Stomach (tissue), 9 donors: Measurements from ENCODE around the gene STX5. TPM values are rescaled to one million over a fixed set of nuclear protein-coding genes. Genes with fewer than 3 reads are reported as not detected.

ENCODE experiments used
- DNase-seq, 2 donors: peaks; one replicate each; pipeline versions ENCODE4 v3.0.0 to v3.0.0-alpha.2; 2013 to 2019
- H3K27ac ChIP-seq, 5 donors: fragments of 200-600 bp in 4 of 5; sonication (generic) in 4 of 5; one replicate each; pipeline ENCODE4 v1.5.1; 2013 to 2019; ENCODE audit warnings: mild to moderate bottlenecking in 1 of 5, moderate library complexity in 1 of 5
- H3K27me3 ChIP-seq, 3 donors: fragments of 200-600 bp; sonication (generic); one replicate each; pipeline ENCODE4 v1.5.1; 2017 to 2019; ENCODE audit warnings: mixed run types in 1 of 3
- H3K36me3 ChIP-seq, 4 donors: fragments of 200-600 bp; sonication (generic); 1 replicate in 3 of 4; 2 replicates in 1 of 4; pipeline ENCODE4 v1.5.1; 2016 to 2019
- H3K4me1 ChIP-seq, 4 donors: fragments of 200-600 bp; sonication (generic); one replicate each; pipeline ENCODE4 v1.5.1; 2016 to 2019
- H3K4me3 ChIP-seq, 4 donors: fragments of 200-600 bp; sonication (generic) in 3 of 4; one replicate each; pipeline ENCODE4 v1.5.1; 2016 to 2019; ENCODE audit warnings: mild to moderate bottlenecking in 1 of 4
- H3K9me3 ChIP-seq, 4 donors: fragments of 200-600 bp; sonication (generic); one replicate each; pipeline ENCODE4 v1.5.1; 2016 to 2019
- CTCF ChIP-seq, 7 experiments: fragments of 450-650 bp in 4 of 7; fragments of 200-600 bp in 3 of 7; sonication (generic) in 3 of 7; IDR thresholded peaks; one replicate each; pipeline ENCODE4 v1.5.1; 2016 to 2019; ENCODE audit warnings: antibody characterized with exemption in 7 of 7, control low read depth in 2 of 7, mild to moderate bottlenecking in 1 of 7
- EP300 ChIP-seq: sonication (generic); formaldehyde crosslinking; IDR thresholded peaks from one replicate; pipeline ENCODE4 v1.6.1; 2017; ENCODE audit warnings: antibody characterized with exemption
- POLR2A ChIP-seq, 4 donors: fragments of 450-650 bp; IDR thresholded peaks; one replicate each; pipeline ENCODE4 v1.6.1; 2016; ENCODE audit warnings: antibody characterized with exemption in 4 of 4, control low read depth in 2 of 4, mild to moderate bottlenecking in 1 of 4, moderate library complexity in 1 of 4
- POLR2AphosphoS5 ChIP-seq, 3 donors: sonication (generic); formaldehyde crosslinking; IDR thresholded peaks; one replicate each; pipeline ENCODE4 v1.6.1; 2016; ENCODE audit warnings: antibody characterized with exemption in 3 of 3
- whole genome bisulfite sequencing, 5 donors: extraction: QIAGEN DNeasy Blood & Tissue Kit in 3 of 5; methylation state at CpG; one replicate each; pipeline versions ENCODE4 v1.1.5 to v1.1.7; 2013 to 2018; 5-methylcytosine and 5-hydroxymethylcytosine counted together
- intact Hi-C: fragments of 100-400 bp; cut with DNase I; formaldehyde crosslinking; loops from one replicate; pipeline ENCODE4 v1.15.1; 2023; ENCODE audit warnings: low total_unique reads
- polyA plus RNA-seq, 3 donors: library from polyadenylated mRNA; stranded (reverse); fragments of 200-250 nt; gene quantifications; one replicate each; pipeline ENCODE4 v1.2.3, GENCODE V29; 2013
- total RNA-seq, 5 donors: library from RNA; depleted of rRNA; stranded (reverse); fragments of >200 nt; gene quantifications; one replicate each; pipeline versions ENCODE4 v1.1.0 to v1.2.3, GENCODE V29; 2014 to 2016
- donor health status: healthy with polysubstance abuse.
- donor health status: Bipolar disorder and iron deficiency.
- donor health status: healthy.

The STX5 gene
- total and polyA plus RNA-seq, 8 donors = 8.2 to 48.1 (median 26.7) TPM

- peak overlapping the region; percentile 70 to 100 (median 99) for H3K27ac ChIP-seq
- 45 to 55% (median 49%) methylated on average over 7 of the region's 7 CpGs for WGBS, 5 donors
- TF ChIP-seq CTCF (IDR thresholded peaks at IDR 0.05) = no peak
- TF ChIP-seq POLR2A (IDR thresholded peaks at IDR 0.05) = no peak
- TF ChIP-seq EP300 = no peak
- TF ChIP-seq POLR2AphosphoS5 (IDR thresholded peaks at IDR 0.05) = peak in 2 of 3 donors; percentile 31 to 49
- peak; percentile 36 to 38 for DNase-seq
- no peaks in the 10 kb centered on the region for H3K27me3 ChIP-seq
- H3K4me3 ChIP-seq = peak overlapping the region; percentile 79 to 96 (median 91)
- H3K4me1 ChIP-seq = peaks cover 50 to 79% (median 61%) of the 10 kb centered on the region in 4 donors
- H3K36me3 ChIP-seq = peaks cover 12 to 23% (median 19%) of the 10 kb centered on the region in 4 donors
- intact Hi-C loops = no loop called here
- H3K9me3 ChIP-seq = no peaks in the 10 kb centered on the region
Observed at GRCh38 chr11:62879235-62879978, 47.6 kb upstream of the STX5 start.

GRCh38 chr11:62876712-62877111 lies 44.9 kb upstream of the STX5 start:
- 37 to 75% (median 66%) methylated on average over 6 of the region's 6 CpGs for WGBS, 5 donors

GRCh38 chr11:62875698-62876478 lies 44.0 kb upstream of the STX5 start:
- 53 to 68% (median 56%) methylated on average over 7 of the region's 7 CpGs for WGBS, 5 donors
- Histone ChIP-seq H3K9me3 (no peaks in the 10 kb centered on the region), H3K36me3 (no peaks in the 10 kb centered on the region), H3K27me3 (no peaks in the 10 kb centered on the region), H3K4me1 (peaks cover 23 to 51% (median 37%) of the 10 kb centered on the region in 4 donors), H3K27ac (peak overlapping the region in 4 of 5 donors; percentile 7 to 44 (median 20)), H3K4me3 (no peak overlapping the region)
- DNase-seq = peak; percentile 26 to 63
- intact Hi-C loops = no loop called here
- TF ChIP-seq POLR2A (IDR thresholded peaks at IDR 0.05) (no peak), EP300 (no peak), CTCF (IDR thresholded peaks at IDR 0.05) (no peak), POLR2AphosphoS5 (IDR thresholded peaks at IDR 0.05) (peak in 1 of 3 donors; percentile 39)

More at GRCh38 chr11:62876712-62877111, 44.9 kb upstream of the STX5 start:
- no peaks in the 10 kb centered on the region for H3K27me3 ChIP-seq
- no peak for TF ChIP-seq EP300
- no peak for TF ChIP-seq CTCF (IDR thresholded peaks at IDR 0.05)
- TF ChIP-seq POLR2AphosphoS5 (IDR thresholded peaks at IDR 0.05) = no peak
- no peak for TF ChIP-seq POLR2A (IDR thresholded peaks at IDR 0.05)
- H3K36me3 ChIP-seq = no peaks in the 10 kb centered on the region
- no peak for DNase-seq
- H3K9me3 ChIP-seq = no peaks in the 10 kb centered on the region
- peaks cover 24 to 52% (median 37%) of the 10 kb centered on the region in 4 donors for H3K4me1 ChIP-seq
- no peak overlapping the region for H3K4me3 ChIP-seq
- H3K27ac ChIP-seq = peak overlapping the region; percentile 20 to 44 (median 35)
- intact Hi-C loops = no loop called here

GRCh38 chr11:62874851-62875250 lies 43.0 kb upstream of the STX5 start:
- no peaks in the 10 kb centered on the region for H3K36me3 ChIP-seq
- peaks cover 13 to 44% (median 30%) of the 10 kb centered on the region in 4 donors for H3K4me1 ChIP-seq
- DNase-seq = no peak
- 96 to 98% (median 98%) methylated on average over 7 of the region's 7 CpGs for WGBS, 5 donors
- H3K27me3 ChIP-seq = no peaks in the 10 kb centered on the region
- H3K27ac ChIP-seq = no peak overlapping the region
- TF ChIP-seq EP300 (no peak), CTCF (IDR thresholded peaks at IDR 0.05) (no peak), POLR2A (IDR thresholded peaks at IDR 0.05) (no peak), POLR2AphosphoS5 (IDR thresholded peaks at IDR 0.05) (no peak)
- H3K9me3 ChIP-seq = no peaks in the 10 kb centered on the region
- intact Hi-C loops = no loop called here
- no peak overlapping the region for H3K4me3 ChIP-seq
